SU-DHL-6 (cell line): Measurements from ENCODE around the gene ONECUT3.

Experiments
- H2AFZ ChIP-seq: fragments of 200-600 bp; sonication (generic); 2 replicates; pipeline ENCODE4 v1.6.1; 2014; ENCODE audit warnings: low read depth, mild to moderate bottlenecking, moderate library complexity, mixed read lengths, antibody characterized with exemption, low read length; ENCODE audit not compliant: severe bottlenecking
- H3F3A ChIP-seq: fragments of 200-600 bp; shearing (Covaris generic); 2 replicates; pipeline ENCODE4 v1.6.0; 2016; ENCODE audit warnings: antibody characterized with exemption, mild to moderate bottlenecking; ENCODE audit not compliant: insufficient read depth
- H3K27ac ChIP-seq: fragments of 200-600 bp; sonication (generic); 2 replicates; pipeline ENCODE4 v1.5.1; 2016; ENCODE audit warnings: low read depth, mild to moderate bottlenecking, low read length, moderate library complexity, mixed read lengths
- H3K27me3 ChIP-seq: fragments of 200-600 bp; sonication (generic), shearing (Covaris generic); 2 replicates; pipeline ENCODE4 v1.6.0; 2014; ENCODE audit warnings: mild to moderate bottlenecking, low read length
- H3K36me3 ChIP-seq: fragments of 200-600 bp; sonication (generic); 2 replicates; pipeline ENCODE4 v1.6.1; 2014; ENCODE audit warnings: mild to moderate bottlenecking, low read length, mixed read lengths
- H3K4me2 ChIP-seq: fragments of 300-600, 200-600 bp; shearing (Covaris generic), sonication (generic); 2 replicates; pipeline ENCODE4 v1.6.0; 2014; ENCODE audit warnings: low read length, low read depth, mild to moderate bottlenecking; ENCODE audit not compliant: poor library complexity, severe bottlenecking
- H3K4me3 ChIP-seq: fragments of 200-600 bp; sonication (generic); 2 replicates; pipeline ENCODE4 v1.5.1; 2014; ENCODE audit warnings: antibody characterized with exemption, low read length, mild to moderate bottlenecking, mixed read lengths; ENCODE audit not compliant: insufficient read depth, poor library complexity, severe bottlenecking
- H3K79me2 ChIP-seq: fragments of 200-600 bp; sonication (generic); 2 replicates; pipeline ENCODE4 v1.6.1; 2014; ENCODE audit warnings: mild to moderate bottlenecking, low read length, moderate library complexity; ENCODE audit not compliant: insufficient read depth
- H3K9ac ChIP-seq: fragments of 200-600 bp; sonication (generic); 2 replicates; pipeline ENCODE4 v1.7.0; 2014; ENCODE audit warnings: mild to moderate bottlenecking, low read length
- H3K9me2 ChIP-seq: fragments of 200-600 bp; sonication (generic); replicated peaks from 2 replicates; pipeline ENCODE4 v1.6.1; 2014; ENCODE audit warnings: low read length; ENCODE audit not compliant: insufficient read depth
- H3K9me3 ChIP-seq: fragments of 200-600 bp; sonication (generic); 2 replicates; pipeline ENCODE4 v1.6.1; 2014; ENCODE audit warnings: low read length, mixed read lengths; ENCODE audit not compliant: insufficient read depth
- H4K20me1 ChIP-seq: fragments of 200-600 bp; sonication (generic); 2 replicates; pipeline ENCODE4 v1.6.1; 2014; ENCODE audit warnings: low read depth, mild to moderate bottlenecking, antibody characterized with exemption, low read length, moderate library complexity, mixed read lengths
- CTCF ChIP-seq: fragments of 200-600 bp; sonication (generic); IDR thresholded peaks from one replicate; pipeline ENCODE4 v1.5.1; 2017; ENCODE audit warnings: antibody characterized with exemption, mild to moderate bottlenecking, low read length, moderate library complexity; ENCODE audit not compliant: insufficient read depth, poor library complexity, severe bottlenecking
- EZH2phosphoT487 ChIP-seq: fragments of 200-600 bp; sonication (generic), shearing (Covaris generic); conservative IDR thresholded peaks from 2 replicates; pipeline ENCODE4 v1.6.1; 2018; ENCODE audit warnings: mild to moderate bottlenecking, antibody characterized with exemption, low read length, moderate library complexity, mixed read lengths

Gene ONECUT3

GRCh38 chr19:1734321-1734966 is 18.9 kb upstream of the ONECUT3 start:
- no peaks in the 10 kb centered on the region for H3K9me2 ChIP-seq
- no peak overlapping the region for H3K4me3 ChIP-seq
- H4K20me1 ChIP-seq: no peaks in the 10 kb centered on the region
- H3K79me2 ChIP-seq: no peaks in the 10 kb centered on the region
- no peaks in the 10 kb centered on the region for H3K27me3 ChIP-seq
- no peak overlapping the region for H3K4me2 ChIP-seq
- no peaks in the 10 kb centered on the region for H3K9me3 ChIP-seq
- TF ChIP-seq EZH2phosphoT487: no peak
- TF ChIP-seq CTCF: no peak
- no peak overlapping the region for H3K27ac ChIP-seq
- no peak overlapping the region for H2AFZ ChIP-seq
- no peaks in the 10 kb centered on the region for H3F3A ChIP-seq
- H3K36me3 ChIP-seq: no peaks in the 10 kb centered on the region
- no peak overlapping the region for H3K9ac ChIP-seq

GRCh38 chr19:1736280-1736679 is 17.0 kb upstream of the ONECUT3 start:
- Histone ChIP-seq H4K20me1 (no peaks in the 10 kb centered on the region), H3K9me2 (no peaks in the 10 kb centered on the region), H2AFZ (no peak overlapping the region), H3K9me3 (no peaks in the 10 kb centered on the region), H3K9ac (no peak overlapping the region), H3K4me2 (no peak overlapping the region), H3F3A (no peaks in the 10 kb centered on the region), H3K36me3 (no peaks in the 10 kb centered on the region), H3K79me2 (no peaks in the 10 kb centered on the region), H3K27ac (no peak overlapping the region), H3K4me3 (no peak overlapping the region), H3K27me3 (no peaks in the 10 kb centered on the region)
- no peak for TF ChIP-seq EZH2phosphoT487
- TF ChIP-seq CTCF: no peak

- no peak for TF ChIP-seq CTCF
- no peak for TF ChIP-seq EZH2phosphoT487
- Histone ChIP-seq H2AFZ (no peak overlapping the region), H3K79me2 (no peaks in the 10 kb centered on the region), H3K4me3 (no peak overlapping the region), H3K4me2 (no peak overlapping the region), H3K27ac (no peak overlapping the region), H3K27me3 (no peaks in the 10 kb centered on the region), H3K36me3 (no peaks in the 10 kb centered on the region), H3F3A (no peaks in the 10 kb centered on the region), H3K9me3 (no peaks in the 10 kb centered on the region), H3K9ac (no peak overlapping the region), H3K9me2 (no peaks in the 10 kb centered on the region), H4K20me1 (no peaks in the 10 kb centered on the region)
These were observed 16.4 kb upstream of the ONECUT3 start for GRCh38 chr19:1736927-1737326.
